ENCODE measurements around the gene MAGOHB.
"Not testable (repeated sequence)": the region's sequence is repeated elsewhere in the genome, so short reads cannot be mapped to it uniquely, and the experiment has no call there.

Gene MAGOHB

GRCh38 chr12:10612984-10613348 is 443 bp downstream of the MAGOHB start:
- Histone ChIP-seq H3K4me1 (ENCODE audit: insufficient read depth, insufficient read length) (no peaks in the 10 kb centered on the region), H3K9ac (ENCODE audit: insufficient read length, low read depth) (peak overlapping the region; percentile 94), H3K27me3 (ENCODE audit: insufficient read depth, insufficient read length) (no peaks in the 10 kb centered on the region), H3K36me3 (ENCODE audit: insufficient read depth, insufficient read length, low read length) (peaks cover 48% of the 10 kb centered on the region), H3K4me3 (ENCODE audit: insufficient read length, low read depth) (peak overlapping the region; percentile 91), H3K9me3 (ENCODE audit: insufficient read depth, low read length) (no peaks in the 10 kb centered on the region)
- peak; percentile 33 for DNase-seq (ENCODE audit: low read depth, low spot score)
- no peak for TF ChIP-seq ZNF274 (IDR thresholded peaks at IDR 0.05; ENCODE audit: low read depth, low read length)
- TF ChIP-seq YY1 (IDR thresholded peaks at IDR 0.05; ENCODE audit: insufficient read depth, insufficient read length) = no peak
- no peak for TF ChIP-seq SUZ12 (IDR thresholded peaks at IDR 0.05; ENCODE audit: extremely low read depth, insufficient read depth, insufficient read length)

GRCh38 chr12:10612110-10612509 is 1.3 kb downstream of the MAGOHB start:
- H3K4me3 ChIP-seq (ENCODE audit: insufficient read length, low read depth) = peak overlapping the region; percentile 91
- H3K36me3 ChIP-seq (ENCODE audit: insufficient read depth, insufficient read length, low read length) = peaks cover 57% of the 10 kb centered on the region
- TF ChIP-seq SUZ12 (IDR thresholded peaks at IDR 0.05; ENCODE audit: extremely low read depth, insufficient read depth, insufficient read length) (no peak), ZNF274 (IDR thresholded peaks at IDR 0.05; ENCODE audit: low read depth, low read length) (no peak), YY1 (IDR thresholded peaks at IDR 0.05; ENCODE audit: insufficient read depth, insufficient read length) (no peak)

DNA sequence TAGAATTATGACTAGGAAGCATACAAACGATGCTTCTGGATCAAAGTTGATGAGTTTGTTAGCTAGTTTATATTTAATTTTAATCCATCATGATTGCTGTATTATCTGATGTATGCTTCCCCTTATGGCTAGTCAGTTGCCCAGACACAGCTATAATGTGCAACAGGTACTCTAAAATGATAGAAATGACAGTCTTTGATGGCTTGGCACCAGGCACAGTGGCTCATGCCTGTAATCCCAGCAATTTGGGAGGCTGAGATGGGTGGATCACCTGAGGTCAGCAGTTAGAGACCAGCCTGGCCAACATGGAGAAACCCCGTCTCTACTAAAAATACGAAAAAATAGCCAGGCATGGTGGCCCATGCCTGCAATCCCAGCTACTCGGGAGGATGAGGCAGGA is 2.2 kb downstream of the MAGOHB start:
- H3K9me3 ChIP-seq (ENCODE audit: insufficient read depth, low read length); DNase-seq (ENCODE audit: low read depth, low spot score); H3K27me3 ChIP-seq (ENCODE audit: insufficient read depth, insufficient read length); H3K4me1 ChIP-seq (ENCODE audit: insufficient read depth, insufficient read length); H3K4me3 ChIP-seq (ENCODE audit: insufficient read length, low read depth); H3K9ac ChIP-seq (ENCODE audit: insufficient read length, low read depth): not testable (repeated sequence)
- H3K36me3 ChIP-seq (ENCODE audit: insufficient read depth, insufficient read length, low read length) = peaks cover 65% of the 10 kb centered on the region

More at GRCh38 chr12:10612110-10612509, 1.3 kb downstream of the MAGOHB start:
- H3K9me3 ChIP-seq (ENCODE audit: insufficient read depth, low read length) = no peaks in the 10 kb centered on the region
- H3K9ac ChIP-seq (ENCODE audit: insufficient read length, low read depth) = peak overlapping the region; percentile 94
- H3K27me3 ChIP-seq (ENCODE audit: insufficient read depth, insufficient read length) = no peaks in the 10 kb centered on the region
- no peak for DNase-seq (ENCODE audit: low read depth, low spot score)
- H3K4me1 ChIP-seq (ENCODE audit: insufficient read depth, insufficient read length) = no peaks in the 10 kb centered on the region

- H3K4me3 ChIP-seq (ENCODE audit: insufficient read length, low read depth) = no peak overlapping the region
- H3K9ac ChIP-seq (ENCODE audit: insufficient read length, low read depth) = no peak overlapping the region
- no peak for TF ChIP-seq SUZ12 (IDR thresholded peaks at IDR 0.05; ENCODE audit: extremely low read depth, insufficient read depth, insufficient read length)
- no peak for TF ChIP-seq ZNF274 (IDR thresholded peaks at IDR 0.05; ENCODE audit: low read depth, low read length)
- no peak for TF ChIP-seq YY1 (IDR thresholded peaks at IDR 0.05; ENCODE audit: insufficient read depth, insufficient read length)
- no peaks in the 10 kb centered on the region for H3K27me3 ChIP-seq (ENCODE audit: insufficient read depth, insufficient read length)
- H3K36me3 ChIP-seq (ENCODE audit: insufficient read depth, insufficient read length, low read length) = peaks cover 76% of the 10 kb centered on the region
- H3K9me3 ChIP-seq (ENCODE audit: insufficient read depth, low read length) = no peaks in the 10 kb centered on the region
- no peak for DNase-seq (ENCODE audit: low read depth, low spot score)
- H3K4me1 ChIP-seq (ENCODE audit: insufficient read depth, insufficient read length) = no peaks in the 10 kb centered on the region
Observed at GRCh38 chr12:10610188-10610587, 3.2 kb downstream of the MAGOHB start.

- DNase-seq (ENCODE audit: low read depth, low spot score) = no peak
- Histone ChIP-seq H3K36me3 (ENCODE audit: insufficient read depth, insufficient read length, low read length) (peaks cover 95% of the 10 kb centered on the region), H3K4me3 (ENCODE audit: insufficient read length, low read depth) (no peak overlapping the region), H3K4me1 (ENCODE audit: insufficient read depth, insufficient read length) (no peaks in the 10 kb centered on the region), H3K9ac (ENCODE audit: insufficient read length, low read depth) (no peak overlapping the region), H3K27me3 (ENCODE audit: insufficient read depth, insufficient read length) (no peaks in the 10 kb centered on the region), H3K9me3 (ENCODE audit: insufficient read depth, low read length) (no peaks in the 10 kb centered on the region)
- TF ChIP-seq YY1 (IDR thresholded peaks at IDR 0.05; ENCODE audit: insufficient read depth, insufficient read length) = no peak
- no peak for TF ChIP-seq ZNF274 (IDR thresholded peaks at IDR 0.05; ENCODE audit: low read depth, low read length)
- no peak for TF ChIP-seq SUZ12 (IDR thresholded peaks at IDR 0.05; ENCODE audit: extremely low read depth, insufficient read depth, insufficient read length)
Observed at GRCh38 chr12:10607885-10608458, 5.4 kb downstream of the MAGOHB start.

DNA sequence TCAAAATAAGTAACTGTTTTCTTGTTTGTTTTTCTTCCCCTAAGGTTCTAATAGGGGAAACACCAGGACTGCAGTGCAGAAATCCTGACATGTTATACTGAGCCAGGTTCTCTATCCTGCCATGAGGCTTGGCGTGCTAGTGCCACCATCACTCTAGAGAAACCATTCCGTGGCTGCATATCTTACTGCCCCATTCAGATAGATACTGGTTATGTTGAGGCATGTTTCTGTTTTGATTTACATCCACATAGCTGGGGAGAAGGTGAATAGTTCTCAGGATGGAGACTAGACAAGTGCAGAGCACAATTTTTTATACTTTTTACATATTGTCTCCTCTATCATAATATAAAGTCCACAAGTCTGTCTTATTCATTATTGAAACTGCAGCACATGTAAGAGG is 11.5 kb downstream of the MAGOHB start:
- Histone ChIP-seq H3K27me3 (ENCODE audit: insufficient read depth, insufficient read length) (no peaks in the 10 kb centered on the region), H3K9me3 (ENCODE audit: insufficient read depth, low read length) (no peaks in the 10 kb centered on the region), H3K4me3 (ENCODE audit: insufficient read length, low read depth) (no peak overlapping the region), H3K9ac (ENCODE audit: insufficient read length, low read depth) (no peak overlapping the region), H3K4me1 (ENCODE audit: insufficient read depth, insufficient read length) (no peaks in the 10 kb centered on the region), H3K36me3 (ENCODE audit: insufficient read depth, insufficient read length, low read length) (peaks cover 79% of the 10 kb centered on the region)
- no peak for TF ChIP-seq SUZ12 (IDR thresholded peaks at IDR 0.05; ENCODE audit: extremely low read depth, insufficient read depth, insufficient read length)
- TF ChIP-seq YY1 (IDR thresholded peaks at IDR 0.05; ENCODE audit: insufficient read depth, insufficient read length) = no peak
- no peak for TF ChIP-seq ZNF274 (IDR thresholded peaks at IDR 0.05; ENCODE audit: low read depth, low read length)
- DNase-seq (ENCODE audit: low read depth, low spot score) = no peak

GRCh38 chr12:10600988-10601387 is 12.4 kb downstream of the MAGOHB start:
- Histone ChIP-seq H3K4me3 (ENCODE audit: insufficient read length, low read depth) (no peak overlapping the region), H3K27me3 (ENCODE audit: insufficient read depth, insufficient read length) (no peaks in the 10 kb centered on the region), H3K4me1 (ENCODE audit: insufficient read depth, insufficient read length) (no peaks in the 10 kb centered on the region), H3K9me3 (ENCODE audit: insufficient read depth, low read length) (no peaks in the 10 kb centered on the region), H3K9ac (ENCODE audit: insufficient read length, low read depth) (no peak overlapping the region), H3K36me3 (ENCODE audit: insufficient read depth, insufficient read length, low read length) (peaks cover 76% of the 10 kb centered on the region)
- TF ChIP-seq SUZ12 (IDR thresholded peaks at IDR 0.05; ENCODE audit: extremely low read depth, insufficient read depth, insufficient read length) = no peak
- TF ChIP-seq YY1 (IDR thresholded peaks at IDR 0.05; ENCODE audit: insufficient read depth, insufficient read length) = no peak
- TF ChIP-seq ZNF274 (IDR thresholded peaks at IDR 0.05; ENCODE audit: low read depth, low read length) = no peak
- DNase-seq (ENCODE audit: low read depth, low spot score) = no peak

All from NT2/D1 (cell line).